Tibial nerve (tissue), 4 donors: ENCODE measurements around the gene SMYD1. TPM values are rescaled to one million over a fixed set of nuclear protein-coding genes. Genes with fewer than 3 reads are reported as not detected.

Experiments
- DNase-seq, 2 donors: peaks; one replicate each; pipeline ENCODE4 v3.0.0-alpha.2; 2019; ENCODE audit warnings: low spot score in 2 of 2
- H3K27ac ChIP-seq, 4 donors: fragments of 200-600 bp; sonication (generic) in 3 of 4; one replicate each; pipeline ENCODE4 v1.5.1; 2017 to 2019; ENCODE audit warnings: mild to moderate bottlenecking in 1 of 4
- H3K27me3 ChIP-seq, 2 donors: fragments of 200-600 bp; sonication (generic) in 1 of 2; one replicate each; pipeline versions ENCODE4 v1.5.1 to v1.6.0; 2017 to 2019
- H3K36me3 ChIP-seq, 3 donors: fragments of 200-600 bp; sonication (generic); one replicate each; pipeline ENCODE4 v1.5.1; 2018 to 2019
- H3K4me1 ChIP-seq, 4 donors: fragments of 200-600 bp; sonication (generic) in 3 of 4; one replicate each; pipeline ENCODE4 v1.5.1; 2017 to 2019
- H3K4me3 ChIP-seq, 4 donors: fragments of 200-600 bp; sonication (generic) in 3 of 4; one replicate each; pipeline ENCODE4 v1.5.1; 2017 to 2019; ENCODE audit warnings: mild to moderate bottlenecking in 1 of 4, moderate library complexity in 1 of 4
- H3K9me3 ChIP-seq, 4 donors: fragments of 200-600 bp; sonication (generic) in 3 of 4; one replicate each; pipeline ENCODE4 v1.5.1; 2017 to 2019
- CTCF ChIP-seq, 5 experiments: fragments of 200-600 bp in 3 of 5; fragments of 450-650 bp in 2 of 5; sonication (generic) in 3 of 5; IDR thresholded peaks; one replicate each; pipeline ENCODE4 v1.5.1; 2016 to 2019; ENCODE audit warnings: antibody characterized with exemption in 5 of 5, mild to moderate bottlenecking in 3 of 5, moderate library complexity in 2 of 5
- EP300 ChIP-seq, 2 donors: sonication (generic); formaldehyde crosslinking; IDR thresholded peaks; one replicate each; pipeline ENCODE4 v1.6.1; 2017; ENCODE audit warnings: antibody characterized with exemption in 2 of 2, mild to moderate bottlenecking in 1 of 2
- POLR2A ChIP-seq, 2 donors: fragments of 450-650 bp; IDR thresholded peaks; one replicate each; pipeline ENCODE4 v1.6.1; 2017; ENCODE audit warnings: antibody characterized with exemption in 2 of 2, mild to moderate bottlenecking in 2 of 2, moderate library complexity in 2 of 2
- WGBS, 2 donors: methylation state at CpG; one replicate each; pipeline ENCODE4 v1.1.5; 2018; 5-methylcytosine and 5-hydroxymethylcytosine counted together
- total RNA-seq, 4 donors: library from RNA; depleted of rRNA; stranded (reverse); fragments of >200 nt; gene quantifications; one replicate each; pipeline ENCODE4 v1.1.0, GENCODE V29; 2016

Gene SMYD1
- total RNA-seq, 4 donors from 2014 or later = 0.21 to 3.3 TPM; not detected in 2

GRCh38 chr2:88113069-88113468, 45.4 kb downstream of the SMYD1 start:
- Histone ChIP-seq H3K4me1 (no peaks in the 10 kb centered on the region), H3K27ac (no peak overlapping the region), H3K36me3 (no peaks in the 10 kb centered on the region), H3K27me3 (no peaks in the 10 kb centered on the region), H3K9me3 (no peaks in the 10 kb centered on the region), H3K4me3 (no peak overlapping the region)
- DNase-seq = no peak
- WGBS, 2 donors = 92 to 93% methylated on average over 2 of the region's 2 CpGs
- no peak for TF ChIP-seq CTCF (IDR thresholded peaks at IDR 0.05)
- TF ChIP-seq POLR2A (IDR thresholded peaks at IDR 0.05) = no peak
- TF ChIP-seq EP300 (IDR thresholded peaks at IDR 0.05) = no peak

- Histone ChIP-seq H3K4me3 (no peak overlapping the region), H3K9me3 (no peaks in the 10 kb centered on the region), H3K27me3 (no peaks in the 10 kb centered on the region), H3K4me1 (no peaks in the 10 kb centered on the region), H3K36me3 (no peaks in the 10 kb centered on the region), H3K27ac (no peak overlapping the region)
- no peak for TF ChIP-seq EP300 (IDR thresholded peaks at IDR 0.05)
- TF ChIP-seq POLR2A (IDR thresholded peaks at IDR 0.05) = no peak
- DNase-seq = no peak
- WGBS, 2 donors = 39 to 49% methylated on average over 5 of the region's 5 CpGs
These were observed 47.3 kb downstream of the SMYD1 start for GRCh38 chr2:88114889-88115288.

GRCh38 chr2:88115825-88116518, 48.3 kb downstream of the SMYD1 start:
- Histone ChIP-seq H3K27me3 (no peaks in the 10 kb centered on the region), H3K4me1 (no peaks in the 10 kb centered on the region), H3K9me3 (no peaks in the 10 kb centered on the region), H3K27ac (no peak overlapping the region), H3K4me3 (no peak overlapping the region), H3K36me3 (no peaks in the 10 kb centered on the region)
- TF ChIP-seq CTCF (IDR thresholded peaks at IDR 0.05) (no peak), EP300 (IDR thresholded peaks at IDR 0.05) (no peak), POLR2A (IDR thresholded peaks at IDR 0.05) (no peak)
- WGBS, 2 donors = 88 to 90% methylated on average over 10 of the region's 10 CpGs
- no peak for DNase-seq

- Histone ChIP-seq H3K27ac (no peak overlapping the region), H3K9me3 (no peaks in the 10 kb centered on the region), H3K27me3 (no peaks in the 10 kb centered on the region), H3K4me3 (no peak overlapping the region), H3K36me3 (no peaks in the 10 kb centered on the region), H3K4me1 (no peaks in the 10 kb centered on the region)
- DNase-seq = no peak
- TF ChIP-seq POLR2A (IDR thresholded peaks at IDR 0.05) = no peak
- TF ChIP-seq CTCF (IDR thresholded peaks at IDR 0.05) = no peak
- no peak for TF ChIP-seq EP300 (IDR thresholded peaks at IDR 0.05)
- 92 to 96% methylated on average over 18 of the region's 18 CpGs for WGBS, 2 donors
These were observed 49.2 kb downstream of the SMYD1 start for GRCh38 chr2:88116669-88117432.

- 80 to 91% methylated on average over 4 of the region's 4 CpGs for WGBS, 2 donors
- TF ChIP-seq POLR2A (IDR thresholded peaks at IDR 0.05) (no peak), CTCF (IDR thresholded peaks at IDR 0.05) (no peak), EP300 (IDR thresholded peaks at IDR 0.05) (no peak)
- H3K36me3 ChIP-seq = no peaks in the 10 kb centered on the region
These were observed 50.3 kb downstream of the SMYD1 start for GRCh38 chr2:88117973-88118372.

More at GRCh38 chr2:88117973-88118372, 50.3 kb downstream of the SMYD1 start:
- Histone ChIP-seq H3K4me1 (no peaks in the 10 kb centered on the region), H3K4me3 (no peak overlapping the region), H3K9me3 (no peaks in the 10 kb centered on the region), H3K27ac (no peak overlapping the region), H3K27me3 (no peaks in the 10 kb centered on the region)
- DNase-seq = no peak
